HFFc6 (cell line): ENCODE results near the gene RNASEH2A. TPM values are rescaled to one million over a fixed set of nuclear protein-coding genes. Genes with fewer than 3 reads are reported as not detected.

Source experiments
- DNase-seq: peaks from one replicate; pipeline ENCODE4 v3.0.0-alpha.2; 2018
- H3K27ac Mint-ChIP-seq: 2 replicates; pipeline ENCODE4 v1.8.0; 2020; ENCODE audit warnings: mild to moderate bottlenecking, mixed read lengths
- H3K27me3 Mint-ChIP-seq: 2 replicates; pipeline ENCODE4 v1.8.0; 2021; ENCODE audit warnings: mild to moderate bottlenecking, moderate library complexity, mixed read lengths; ENCODE audit not compliant: insufficient read depth
- H3K36me3 Mint-ChIP-seq: 2 replicates; pipeline ENCODE4 v1.8.0; 2021; ENCODE audit warnings: low read depth, mixed read lengths
- H3K4me1 Mint-ChIP-seq: 2 replicates; pipeline ENCODE4 v1.8.0; 2020; ENCODE audit warnings: low read depth, mixed read lengths
- H3K4me3 Mint-ChIP-seq: 2 replicates; pipeline ENCODE4 v1.8.0; 2020; ENCODE audit warnings: mild to moderate bottlenecking, moderate library complexity, mixed read lengths
- H3K9me3 Mint-ChIP-seq: 2 replicates; pipeline ENCODE4 v1.8.0; 2020; ENCODE audit warnings: mild to moderate bottlenecking, mixed read lengths
- CTCF ChIP-seq: fragments of 200-600 bp; sonication (generic); IDR thresholded peaks from 2 replicates; pipeline ENCODE4 v1.5.0; 2021; ENCODE audit warnings: antibody characterized with exemption, mild to moderate bottlenecking
- long read RNA-seq: library from polyadenylated mRNA; unstranded; transcript quantifications from one replicate; pipeline ENCODE4 v2.0.0, GENCODE V29; 2019
- total RNA-seq, 6 experiments: library from RNA; stranded (reverse); fragmentation: NEBNext Ultra II Directional; extraction: Animal tissue kit (Norgen Biotek cat#: 25700); gene quantifications; 2 replicates in 1 of 6; 3 replicates in 5 of 6; pipeline ENCODE4 v1.2.3, GENCODE V29; 2021

RNASEH2A gene
- 10 to 100 TPM; 17.9 to 43.2 (median 37.7) TPM for total RNA-seq
- long read RNA-seq, transcript RNASEH2A-201 (8 exons, 2,753 nt), result major isoform, 46 of 46 reads
- long read RNA-seq, partial matches to known transcripts, result 0 of 46 reads
- long read RNA-seq, other reads (novel, unspliced or antisense), result 0 of 46 reads

DNA sequence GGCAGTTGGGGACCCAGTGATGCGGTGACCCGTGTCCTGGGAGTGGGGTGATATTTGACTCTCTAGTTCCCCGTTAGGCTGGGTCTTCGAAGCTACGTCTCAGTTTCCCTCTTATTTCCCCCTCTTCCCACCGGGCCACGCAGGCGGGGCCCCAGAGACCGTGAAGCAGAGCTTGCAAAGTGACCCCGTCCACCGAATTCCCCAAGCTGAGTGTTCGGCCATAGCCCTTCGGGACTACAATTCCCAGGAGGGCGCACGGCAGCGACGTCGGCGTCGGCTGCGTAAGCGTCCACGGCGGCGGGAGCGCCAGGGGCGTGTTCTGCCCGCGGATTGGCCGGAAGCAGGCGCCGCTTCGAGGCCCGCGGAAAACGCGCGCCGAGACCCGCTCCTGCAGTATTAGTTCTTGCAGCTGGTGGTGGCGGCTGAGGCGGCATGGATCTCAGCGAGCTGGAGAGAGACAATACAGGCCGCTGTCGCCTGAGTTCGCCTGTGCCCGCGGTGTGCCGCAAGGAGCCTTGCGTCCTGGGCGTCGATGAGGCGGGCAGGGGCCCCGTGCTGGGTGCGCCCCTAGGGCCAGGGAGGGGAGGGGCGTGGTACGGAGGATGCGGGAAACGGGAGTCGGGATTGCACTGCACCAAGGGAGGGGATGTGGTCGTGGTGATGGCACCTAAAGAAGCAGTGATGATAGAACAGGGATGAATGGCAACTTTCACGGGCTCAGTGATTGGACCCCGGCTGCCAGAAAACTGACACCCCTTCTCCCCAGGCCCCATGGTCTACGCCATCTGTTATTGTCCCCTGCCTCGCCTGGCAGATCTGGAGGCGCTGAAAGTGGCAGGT, at the start of gene RNASEH2A:
Gene RNASEH2A (plus strand): TSS at position 343 of the 840 bp plus-strand sequence. CDS start 90 bp downstream, at position 433.
- no peak for TF ChIP-seq CTCF
- H3K36me3 Mint-ChIP-seq, result peaks cover 5% of the 10 kb centered on the region; the same call in 1 of the 2 replicates
- peaks cover 19% of the 10 kb centered on the region for H3K4me1 Mint-ChIP-seq
- H3K9me3 Mint-ChIP-seq, result no peaks in the 10 kb centered on the region
- H3K27me3 Mint-ChIP-seq, result no peaks in the 10 kb centered on the region
- H3K4me3 Mint-ChIP-seq, result peak within 1 kb of the TSS; percentile 98
- DNase-seq, result peak; percentile 85
- H3K27ac Mint-ChIP-seq, result peak within 1 kb of the TSS; percentile 80

GRCh38 chr19:12757544-12758274, 48.7 kb upstream of the RNASEH2A start:
- peak; percentile 97 for TF ChIP-seq CTCF
- no peaks in the 10 kb centered on the region for H3K9me3 Mint-ChIP-seq
- DNase-seq, result peak; percentile 60
- H3K36me3 Mint-ChIP-seq, result no peaks in the 10 kb centered on the region
- H3K4me1 Mint-ChIP-seq, result 0 out of 2 replicates have a peak, but pooled peaks cover 9% of the 10 kb centered on the region
- no peak overlapping the region for H3K27ac Mint-ChIP-seq
- peaks cover 6% of the 10 kb centered on the region; the same call in 1 of the 2 replicates for H3K27me3 Mint-ChIP-seq
- peak overlapping the region; percentile 83 for H3K4me3 Mint-ChIP-seq

DNA sequence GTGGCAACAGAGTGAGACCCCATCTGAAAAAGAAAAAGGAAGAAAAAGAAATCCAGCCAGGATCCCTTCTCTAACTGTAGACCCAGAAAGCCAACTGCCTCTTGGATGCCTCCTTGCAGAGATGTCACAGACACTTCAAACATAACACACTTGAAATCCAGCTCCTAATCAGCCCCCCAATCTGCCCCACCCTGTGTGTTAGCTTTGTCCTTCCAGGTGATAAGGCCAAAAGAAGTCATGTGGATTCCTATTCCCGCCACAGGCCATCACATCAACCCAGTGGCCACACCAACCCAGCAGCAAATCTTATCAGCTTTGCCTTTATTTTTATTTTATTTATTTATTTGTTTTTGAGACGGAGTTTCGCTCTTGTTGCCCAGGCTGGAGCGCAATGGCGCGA, 46.7 kb upstream of the RNASEH2A start:
- H3K36me3 Mint-ChIP-seq, result peaks cover 4% of the 10 kb centered on the region; the same call in 1 of the 2 replicates
- 0 out of 2 replicates have a peak, but pooled peaks cover 9% of the 10 kb centered on the region for H3K4me1 Mint-ChIP-seq
- no peak overlapping the region for H3K27ac Mint-ChIP-seq
- DNase-seq, result no peak
- no peak for TF ChIP-seq CTCF
- H3K27me3 Mint-ChIP-seq, result peaks cover 2% of the 10 kb centered on the region; the same call in 1 of the 2 replicates
- H3K4me3 Mint-ChIP-seq, result no peak overlapping the region
- H3K9me3 Mint-ChIP-seq, result no peaks in the 10 kb centered on the region

- Mint-ChIP-seq H3K4me3 (no peak overlapping the region), H3K27me3 (peaks cover 1% of the 10 kb centered on the region; the same call in 1 of the 2 replicates), H3K36me3 (peaks cover 4% of the 10 kb centered on the region; the same call in 1 of the 2 replicates), H3K4me1 (0 out of 2 replicates have a peak, but pooled peaks cover 4% of the 10 kb centered on the region), H3K9me3 (no peaks in the 10 kb centered on the region), H3K27ac (no peak overlapping the region)
- no peak for TF ChIP-seq CTCF
- DNase-seq, result no peak
These were observed 43.3 kb upstream of the RNASEH2A start for GRCh38 chr19:12763100-12763499.

DNA sequence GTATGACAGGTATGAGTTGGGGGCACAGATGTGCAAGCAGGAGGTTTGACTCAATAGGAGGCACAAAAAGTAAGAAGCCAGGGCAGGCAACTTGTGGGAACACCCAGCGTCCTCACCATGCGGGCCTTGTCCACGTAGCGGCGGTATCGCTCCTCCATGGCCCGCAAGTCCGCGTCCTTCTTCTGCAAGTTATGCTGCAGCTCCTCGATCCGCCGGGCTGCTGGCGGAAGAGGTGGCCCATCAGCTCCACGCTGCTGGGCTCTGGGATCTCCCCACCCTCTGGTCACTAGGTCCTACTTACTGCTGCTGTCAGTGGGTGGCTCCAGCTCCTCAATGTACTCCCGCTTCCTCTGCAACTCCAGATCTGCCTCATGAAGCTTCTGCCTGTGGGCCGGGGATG, 41.7 kb upstream of the RNASEH2A start:
- no peak for DNase-seq
- Mint-ChIP-seq H3K9me3 (no peaks in the 10 kb centered on the region), H3K27ac (no peak overlapping the region), H3K36me3 (peaks cover 4% of the 10 kb centered on the region; the same call in 1 of the 2 replicates), H3K4me1 (no peaks in the 10 kb centered on the region), H3K4me3 (no peak overlapping the region), H3K27me3 (peaks cover 1% of the 10 kb centered on the region; the same call in 1 of the 2 replicates)
- TF ChIP-seq CTCF, result no peak
